Fibroblast of skin of left quadriceps (primary cell): ENCODE results near the gene TXLNG.
"Not testable (repeated sequence)": the region's sequence is repeated elsewhere in the genome, so short reads cannot be mapped to it uniquely, and the experiment has no call there.

Experiments
- DNase-seq, 2 experiments: peaks; one replicate each; pipeline ENCODE4 v3.0.0-alpha.2; 2013; ENCODE audit warnings: low read depth in 2 of 2

The TXLNG gene

GRCh38 chrX:16786139-16786790 lies at the start of gene TXLNG:
TSS of gene TXLNG (plus strand) at chrX:16786466. CDS start at chrX:16786488, 22 bp downstream.
- DNase-seq, result peak; percentile 95

- no peak for DNase-seq
Measured at GRCh38 chrX:16737024-16737423, 49.2 kb upstream of the TXLNG start.

GRCh38 chrX:16739574-16739973 lies 46.7 kb upstream of the TXLNG start:
- DNase-seq, result no peak

GRCh38 chrX:16743604-16744325 lies 42.5 kb upstream of the TXLNG start:
- peak; percentile 40 to 41 for DNase-seq

GRCh38 chrX:16745102-16745501 lies 41.2 kb upstream of the TXLNG start:
- DNase-seq, result no peak

GRCh38 chrX:16745659-16746058 lies 40.6 kb upstream of the TXLNG start:
- DNase-seq, result no peak

GRCh38 chrX:16748425-16748824 lies 37.8 kb upstream of the TXLNG start:
- DNase-seq, result no peak

- no peak for DNase-seq
Measured at GRCh38 chrX:16750136-16750535, 36.1 kb upstream of the TXLNG start.

GRCh38 chrX:16754019-16754418 lies 32.2 kb upstream of the TXLNG start:
- no peak for DNase-seq

- DNase-seq, result no peak
Measured at GRCh38 chrX:16756724-16757123, 29.5 kb upstream of the TXLNG start.

- not testable (repeated sequence) for DNase-seq
Measured at GRCh38 chrX:16761500-16761899, 24.8 kb upstream of the TXLNG start.

- DNase-seq, result no peak
Measured at GRCh38 chrX:16762579-16762978, 23.7 kb upstream of the TXLNG start.

- no peak for DNase-seq
Measured at GRCh38 chrX:16765594-16765993, 20.7 kb upstream of the TXLNG start.

- DNase-seq, result no peak
Measured at GRCh38 chrX:16770970-16771482, 15.2 kb upstream of the TXLNG start.

GRCh38 chrX:16771483-16772398 lies 14.5 kb upstream of the TXLNG start:
- peak; percentile 59 to 66 for DNase-seq

GRCh38 chrX:16772460-16772859 lies 13.8 kb upstream of the TXLNG start:
- DNase-seq, result no peak

GRCh38 chrX:16774746-16775145 lies 11.5 kb upstream of the TXLNG start:
- no peak for DNase-seq

GRCh38 chrX:16778545-16778944 lies 7.7 kb upstream of the TXLNG start:
- no peak for DNase-seq

GRCh38 chrX:16778993-16779392 lies 7.3 kb upstream of the TXLNG start:
- no peak for DNase-seq

GRCh38 chrX:16779815-16780214 lies 6.5 kb upstream of the TXLNG start:
- not testable (repeated sequence) for DNase-seq

GRCh38 chrX:16783452-16783851 lies 2.8 kb upstream of the TXLNG start:
- DNase-seq, result no peak

GRCh38 chrX:16784440-16784839 lies 1.8 kb upstream of the TXLNG start:
- not testable (repeated sequence) for DNase-seq
